Mucosa of rectum (tissue), 2 donors: ENCODE results near the gene FES.
"Not testable (repeated sequence)": the region's sequence is repeated elsewhere in the genome, so short reads cannot be mapped to it uniquely, and the experiment has no call there.

Experiments used
- H3K27ac ChIP-seq, 2 donors: one replicate each; pipeline ENCODE4 v1.7.0; 2013; ENCODE audit warnings: inconsistent platforms in 2 of 2, low read depth in 2 of 2, low read length in 2 of 2
- H3K27me3 ChIP-seq, 2 donors: one replicate each; pipeline ENCODE4 v1.7.0; 2013; ENCODE audit warnings: low read length in 2 of 2; ENCODE audit not compliant: control insufficient read depth in 2 of 2, insufficient read depth in 2 of 2
- H3K36me3 ChIP-seq, 2 donors: one replicate each; pipeline ENCODE4 v1.7.0; 2013; ENCODE audit warnings: low read length in 2 of 2; ENCODE audit not compliant: control insufficient read depth in 2 of 2, insufficient read depth in 2 of 2
- H3K4me1 ChIP-seq, 2 donors: one replicate each; pipeline ENCODE4 v1.7.0; 2013; ENCODE audit warnings: low read length in 2 of 2, mild to moderate bottlenecking in 1 of 2; ENCODE audit not compliant: control insufficient read depth in 2 of 2, insufficient read depth in 2 of 2
- H3K4me3 ChIP-seq, 2 donors: one replicate each; pipeline ENCODE4 v1.7.0; 2013; ENCODE audit warnings: low read length in 2 of 2
- H3K9ac ChIP-seq, 2 donors: one replicate each; pipeline ENCODE4 v1.7.0; 2013; ENCODE audit warnings: low read length in 2 of 2, low read depth in 1 of 2, mild to moderate bottlenecking in 1 of 2
- H3K9me3 ChIP-seq, 2 donors: one replicate each; pipeline ENCODE4 v1.7.0; 2013; ENCODE audit warnings: low read length in 2 of 2; ENCODE audit not compliant: control insufficient read depth in 2 of 2
- donor health status: healthy.
- donor health status: Normal muscosa, but diverticular disease.

Gene FES

DNA sequence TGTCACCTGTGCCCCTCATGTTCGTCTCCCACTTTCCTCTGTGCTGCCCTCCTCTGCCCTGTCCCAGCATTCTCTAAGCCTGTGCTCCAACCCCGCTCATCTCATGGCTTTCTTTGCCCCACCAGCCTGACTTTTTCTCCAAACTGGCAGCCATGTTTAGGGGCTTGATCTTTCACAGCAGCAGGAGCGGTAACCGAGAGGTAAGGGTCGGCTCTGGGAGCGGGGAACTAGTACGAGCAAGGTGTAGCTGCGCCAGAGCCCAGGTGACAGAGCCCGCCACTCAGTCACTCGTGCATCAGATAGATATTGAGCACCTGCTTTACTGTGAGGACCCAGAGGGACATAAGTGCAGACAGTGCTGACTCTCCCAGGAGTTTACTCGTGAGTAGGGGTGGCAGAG lies 32.2 kb downstream of the FES start:
- Histone ChIP-seq H3K27ac (peak overlapping the region in 1 of 2 donors; percentile 52), H3K9me3 (no peaks in the 10 kb centered on the region), H3K4me3 (no peak overlapping the region), H3K9ac (no peak overlapping the region), H3K27me3 (no peaks in the 10 kb centered on the region), H3K36me3 (peaks cover 90 to 91% of the 10 kb centered on the region in 2 donors), H3K4me1 (no peaks in the 10 kb centered on the region)

DNA sequence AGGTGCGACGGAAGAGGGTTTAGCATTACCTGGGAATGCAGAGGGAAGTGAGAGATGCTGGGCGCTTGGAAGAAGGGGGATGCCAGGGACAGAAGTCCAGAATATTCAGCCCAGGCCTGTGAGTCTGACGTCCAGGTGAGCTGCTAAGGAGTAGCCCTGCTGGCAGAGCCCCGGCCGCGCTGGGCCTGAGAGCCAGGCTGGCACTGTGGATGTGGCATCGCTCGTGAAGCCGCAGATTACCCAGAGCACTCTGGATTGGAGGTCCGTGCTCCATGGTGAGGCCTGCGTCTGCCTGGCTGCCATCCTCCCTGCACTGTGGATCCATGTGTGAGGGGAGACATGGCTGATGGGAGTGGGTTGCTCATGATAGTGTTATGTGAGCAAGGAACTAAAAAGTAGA lies 33.3 kb downstream of the FES start:
- no peaks in the 10 kb centered on the region for H3K27me3 ChIP-seq
- no peak overlapping the region for H3K27ac ChIP-seq
- H3K9me3 ChIP-seq = no peaks in the 10 kb centered on the region
- no peak overlapping the region for H3K4me3 ChIP-seq
- H3K36me3 ChIP-seq = peaks cover 79 to 80% of the 10 kb centered on the region in 2 donors
- H3K9ac ChIP-seq = no peak overlapping the region
- H3K4me1 ChIP-seq = no peaks in the 10 kb centered on the region

DNA sequence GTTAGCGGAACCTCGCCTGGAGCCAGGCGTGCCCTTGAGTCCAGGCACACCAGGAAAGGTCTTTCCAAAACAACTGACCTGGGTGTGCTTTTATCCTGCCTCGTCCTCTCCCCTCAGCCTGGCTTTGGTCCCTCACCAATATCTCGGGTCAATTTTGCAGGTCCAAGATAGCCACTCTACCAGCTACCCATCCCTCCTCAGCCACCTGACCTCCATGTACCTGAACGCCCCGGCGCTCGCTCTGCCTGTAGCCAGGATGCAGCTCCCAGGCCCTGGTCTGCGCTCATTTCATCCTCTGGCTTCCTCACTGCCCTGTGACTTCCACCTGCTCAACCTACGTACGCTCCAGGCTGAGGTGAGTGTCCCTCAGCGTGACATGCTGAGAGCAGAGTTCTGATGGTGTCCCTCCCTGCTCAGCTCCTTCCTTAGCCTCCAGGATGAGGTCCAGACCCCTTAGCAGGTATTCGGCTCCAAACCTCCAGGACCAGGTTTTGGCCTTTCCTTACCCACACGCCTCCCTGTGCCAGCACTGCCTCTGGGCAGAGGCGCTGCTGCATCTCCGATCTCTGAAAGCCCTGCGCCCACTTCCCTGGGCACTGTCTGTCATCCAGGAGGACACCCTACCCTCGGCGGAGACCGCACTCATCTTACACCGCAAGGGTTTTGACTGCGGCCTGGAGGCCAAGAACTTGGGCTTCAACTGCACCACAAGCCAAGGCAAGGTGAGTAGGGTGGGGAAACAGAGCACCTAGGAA lies 33.9 kb downstream of the FES start:
- H3K9me3 ChIP-seq = no peaks in the 10 kb centered on the region
- no peak overlapping the region for H3K27ac ChIP-seq
- no peak overlapping the region for H3K9ac ChIP-seq
- no peak overlapping the region for H3K4me3 ChIP-seq
- H3K4me1 ChIP-seq = no peaks in the 10 kb centered on the region
- H3K27me3 ChIP-seq = no peaks in the 10 kb centered on the region
- H3K36me3 ChIP-seq = peaks cover 73 to 74% of the 10 kb centered on the region in 2 donors

DNA sequence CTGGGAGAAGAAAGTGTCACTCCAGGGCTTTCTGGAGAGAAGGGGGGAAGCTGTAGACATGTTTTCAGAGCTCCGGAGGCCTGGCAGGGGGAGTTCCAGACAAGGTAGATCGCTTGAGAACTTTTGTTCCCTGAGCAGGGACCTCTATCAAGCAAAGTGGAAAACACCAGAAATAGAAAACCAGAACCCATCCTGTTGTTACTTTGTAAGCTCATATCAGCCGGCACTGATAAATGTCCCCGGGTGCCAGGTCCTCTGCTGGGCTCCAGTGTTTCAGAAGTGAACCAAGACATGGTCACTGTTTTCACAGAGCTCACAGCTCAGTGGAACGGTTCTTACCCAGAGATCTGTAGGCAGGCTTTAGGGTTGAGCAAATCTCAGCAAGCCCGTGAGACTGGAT lies 34.5 kb downstream of the FES start:
- H3K4me3 ChIP-seq = no peak overlapping the region
- H3K36me3 ChIP-seq = peaks cover 67% of the 10 kb centered on the region in 2 donors
- no peak overlapping the region for H3K9ac ChIP-seq
- no peaks in the 10 kb centered on the region for H3K9me3 ChIP-seq
- no peaks in the 10 kb centered on the region for H3K27me3 ChIP-seq
- H3K27ac ChIP-seq = no peak overlapping the region
- H3K4me1 ChIP-seq = no peaks in the 10 kb centered on the region

DNA sequence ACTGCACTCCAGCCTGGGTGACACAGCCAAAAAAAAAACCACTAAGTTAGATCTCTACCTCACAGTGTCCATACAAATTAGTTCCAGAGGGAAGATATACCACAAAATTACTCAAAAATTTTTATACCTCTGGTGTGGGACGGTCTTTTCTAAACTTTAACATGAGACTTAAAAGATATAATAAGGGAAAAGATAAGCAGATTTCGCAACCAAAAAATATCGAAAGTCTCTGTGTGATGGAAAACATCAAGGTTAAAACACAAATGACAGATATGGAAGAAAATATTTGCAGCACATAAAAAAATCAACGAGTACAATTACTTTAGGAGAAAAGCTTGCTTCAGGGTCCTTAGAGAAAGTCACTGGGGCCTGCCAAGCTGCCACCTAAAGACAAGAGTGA lies 37.6 kb downstream of the FES start:
- Histone ChIP-seq H3K9ac (no peak overlapping the region), H3K36me3 (peaks cover 42 to 43% of the 10 kb centered on the region in 2 donors), H3K4me1 (no peaks in the 10 kb centered on the region), H3K4me3 (no peak overlapping the region), H3K9me3 (no peaks in the 10 kb centered on the region), H3K27ac (no peak overlapping the region), H3K27me3 (no peaks in the 10 kb centered on the region)

DNA sequence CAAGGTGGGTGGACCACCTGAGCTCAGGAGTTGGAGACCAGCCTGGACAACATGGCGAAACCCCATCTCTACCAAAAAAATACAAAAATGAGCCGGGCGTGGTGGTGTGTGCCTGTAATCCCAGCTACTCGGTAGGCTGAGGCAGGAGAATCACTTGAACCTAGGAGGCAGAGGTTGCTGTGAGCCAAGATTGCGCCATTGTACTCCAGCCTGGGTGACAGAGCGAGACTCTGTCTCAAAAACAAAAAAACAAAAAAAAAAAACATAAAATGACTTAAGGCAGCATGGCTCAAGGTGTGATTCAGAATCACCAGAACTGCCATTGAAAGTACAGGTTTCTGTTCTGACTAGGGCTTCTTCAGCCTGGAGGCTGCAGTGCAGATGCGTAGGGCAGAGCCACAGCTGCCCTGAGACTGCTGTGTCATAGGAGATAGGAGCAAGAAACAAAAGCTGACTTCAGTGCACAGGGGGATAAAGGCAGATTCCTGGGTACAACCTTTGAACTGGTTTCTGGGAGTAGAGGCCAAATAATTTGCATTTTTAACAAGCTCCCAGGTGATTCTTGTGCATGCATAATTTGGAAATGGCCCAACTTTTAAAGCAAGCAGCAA lies 38.5 kb downstream of the FES start:
- H3K9ac ChIP-seq, H3K4me3 ChIP-seq, H3K4me1 ChIP-seq, H3K27ac ChIP-seq, H3K27me3 ChIP-seq, H3K9me3 ChIP-seq: not testable (repeated sequence)
- H3K36me3 ChIP-seq = peaks cover 32 to 34% of the 10 kb centered on the region in 2 donors

DNA sequence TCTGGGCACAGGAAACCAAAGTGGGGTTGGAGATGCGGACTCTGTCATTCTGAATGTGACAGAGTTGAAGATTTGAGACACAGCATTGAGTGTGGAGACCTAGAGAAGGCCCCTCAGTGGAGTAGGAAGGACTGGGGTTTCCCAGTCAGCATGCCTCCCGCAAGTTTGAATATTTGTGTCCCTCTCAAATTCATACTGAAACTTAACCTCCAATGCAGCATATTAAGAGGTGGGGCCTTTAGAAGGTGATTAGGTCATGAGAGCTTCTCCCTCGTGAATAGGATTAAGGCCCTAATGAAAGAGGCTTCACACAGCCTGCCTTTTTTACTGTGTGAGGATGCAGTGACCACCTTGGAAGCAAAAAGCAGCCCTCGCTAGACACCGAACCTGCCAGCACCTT lies 40.1 kb downstream of the FES start:
- H3K27me3 ChIP-seq = no peaks in the 10 kb centered on the region
- H3K4me3 ChIP-seq = no peak overlapping the region
- H3K9me3 ChIP-seq = no peaks in the 10 kb centered on the region
- no peak overlapping the region for H3K27ac ChIP-seq
- no peak overlapping the region for H3K9ac ChIP-seq
- H3K4me1 ChIP-seq = peaks cover 0 to 3% of the 10 kb centered on the region in 2 donors
- peaks cover 19 to 20% of the 10 kb centered on the region in 2 donors for H3K36me3 ChIP-seq

DNA sequence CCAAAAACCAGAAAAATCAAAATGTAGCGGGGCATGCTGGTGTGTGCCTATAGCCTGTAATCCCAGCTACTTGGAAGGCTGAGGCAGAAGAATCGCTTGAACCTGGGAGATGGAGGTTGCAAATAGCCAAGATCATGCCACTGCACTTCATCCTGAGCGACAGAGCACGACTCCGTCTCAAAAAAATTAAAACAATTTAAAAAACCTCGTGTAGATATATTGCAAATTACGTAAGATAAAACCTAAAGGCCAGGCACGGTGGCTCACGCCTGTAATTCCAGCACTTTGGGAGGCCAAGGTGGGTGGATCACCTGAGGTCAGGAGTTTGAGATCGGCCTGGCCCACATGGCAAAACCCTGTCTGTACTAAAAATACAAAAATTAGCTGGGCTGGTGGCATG lies 42.5 kb downstream of the FES start:
- H3K9me3 ChIP-seq, H3K36me3 ChIP-seq: not testable (repeated sequence)

DNA sequence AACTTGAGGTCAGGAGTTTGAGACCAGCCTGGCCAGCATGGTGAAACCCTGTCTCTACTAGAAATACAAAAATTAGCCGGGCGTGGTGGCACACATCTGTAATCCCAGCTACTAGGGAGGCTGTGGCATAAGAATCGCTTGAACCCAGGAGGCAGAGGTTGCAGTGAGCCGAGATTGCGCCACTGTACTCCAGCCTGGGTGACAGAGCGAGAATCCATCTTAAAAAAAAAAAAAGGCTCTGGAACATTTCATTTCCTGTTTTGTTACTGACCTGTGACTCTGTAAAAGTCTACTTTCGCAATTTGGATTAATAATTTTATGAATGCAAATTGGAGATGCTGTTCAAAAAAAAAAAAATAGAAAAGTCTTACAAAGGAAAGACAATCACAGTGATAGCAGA lies 43.8 kb downstream of the FES start:
- peaks cover 19 to 21% of the 10 kb centered on the region in 2 donors for H3K4me1 ChIP-seq
- H3K36me3 ChIP-seq, H3K9me3 ChIP-seq, H3K9ac ChIP-seq, H3K27ac ChIP-seq, H3K27me3 ChIP-seq, H3K4me3 ChIP-seq: not testable (repeated sequence)

More for the DNA sequence above, 42.5 kb downstream of the FES start:
- not testable (repeated sequence) for H3K27me3 ChIP-seq, H3K27ac ChIP-seq, H3K9ac ChIP-seq, H3K4me3 ChIP-seq
- peaks cover 13 to 17% of the 10 kb centered on the region in 2 donors for H3K4me1 ChIP-seq

DNA sequence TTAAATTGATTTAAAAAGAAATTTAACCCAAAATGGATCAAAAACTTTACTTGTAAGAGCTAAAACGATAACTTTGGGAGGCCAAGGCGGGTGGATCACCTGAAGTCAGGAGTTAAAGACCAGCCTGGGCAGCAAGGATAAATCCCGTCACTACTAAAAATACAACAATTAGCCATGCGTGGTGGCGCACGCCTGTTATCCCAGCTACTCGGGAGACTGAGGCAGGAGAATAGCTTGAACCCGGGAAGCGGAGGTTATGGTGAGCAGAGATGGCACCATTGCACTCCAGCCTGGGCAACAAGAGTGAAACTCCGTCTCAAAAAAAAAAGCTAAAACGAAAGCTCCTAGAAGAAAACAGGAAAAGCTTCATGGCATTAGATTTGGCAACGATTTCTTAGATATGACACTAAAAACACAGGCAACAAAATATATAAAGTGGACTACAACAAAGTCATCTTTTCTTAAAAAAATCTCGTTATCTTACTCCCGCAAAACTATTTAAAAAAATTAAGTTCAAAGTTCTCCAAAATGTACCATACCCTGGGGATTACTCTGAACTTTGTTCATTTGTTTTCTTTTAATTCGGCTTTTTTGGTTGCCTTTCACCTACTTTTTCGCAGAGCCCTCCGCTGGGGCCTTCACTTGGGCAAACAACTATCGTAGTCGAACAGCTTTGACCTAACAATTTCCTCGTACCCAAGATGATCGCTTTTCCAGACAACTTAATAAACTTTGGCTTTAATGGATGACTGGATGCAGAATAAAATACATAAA lies 45.1 kb downstream of the FES start:
- Histone ChIP-seq H3K4me1 (peaks cover 26 to 28% of the 10 kb centered on the region in 2 donors), H3K9ac (peak overlapping the region; percentile 89 to 93), H3K4me3 (peak overlapping the region; percentile 68 to 94), H3K36me3 (no peaks in the 10 kb centered on the region), H3K9me3 (no peaks in the 10 kb centered on the region), H3K27ac (peak overlapping the region; percentile 95 to 98), H3K27me3 (no peaks in the 10 kb centered on the region)
